HG03159 (cell line): Measurements from ENCODE around the gene NLRX1.
"Not testable (repeated sequence)": the region's sequence is repeated elsewhere in the genome, so short reads cannot be mapped to it uniquely, and the experiment has no call there.

ENCODE experiments used
- ATAC-seq: cut with Tn5 transposase; IDR thresholded peaks from one replicate; pipeline ENCODE4 v1.9.1; 2021; ENCODE audit warnings: mild to moderate bottlenecking, moderate library complexity; ENCODE audit not compliant: unreplicated experiment

Gene NLRX1

GRCh38 chr11:119205574-119206510 is 37.3 kb downstream of the NLRX1 start, which contains the start of gene CBL:
CBL (plus strand) TSS chr11:119206339; CDS start chr11:119206418, 79 bp downstream.
- ATAC-seq = peak; percentile 75

GRCh38 chr11:119206511-119207414 is 38.2 kb downstream of the NLRX1 start:
- ATAC-seq = peak; percentile 28

GRCh38 chr11:119207415-119207960 is 39.0 kb downstream of the NLRX1 start:
- ATAC-seq = no peak

GRCh38 chr11:119209186-119209585 is 40.7 kb downstream of the NLRX1 start:
- no peak for ATAC-seq

- ATAC-seq = no peak
These were observed 41.5 kb downstream of the NLRX1 start for GRCh38 chr11:119210050-119210449.

- ATAC-seq = no peak
These were observed 49.8 kb downstream of the NLRX1 start for GRCh38 chr11:119218141-119218878.

GRCh38 chr11:119222308-119222707 is 53.8 kb downstream of the NLRX1 start:
- no peak for ATAC-seq

- ATAC-seq = no peak
These were observed 54.4 kb downstream of the NLRX1 start for GRCh38 chr11:119222891-119223290.

- ATAC-seq = no peak
These were observed 55.3 kb downstream of the NLRX1 start for GRCh38 chr11:119223856-119224255.

GRCh38 chr11:119228535-119229287 is 60.2 kb downstream of the NLRX1 start:
- ATAC-seq = not testable (repeated sequence)

GRCh38 chr11:119229288-119229672 is 60.8 kb downstream of the NLRX1 start:
- no peak for ATAC-seq

- no peak for ATAC-seq
These were observed 61.2 kb downstream of the NLRX1 start for GRCh38 chr11:119229741-119230140.
